ENCODE measurements around the gene PFDN1.

DNA sequence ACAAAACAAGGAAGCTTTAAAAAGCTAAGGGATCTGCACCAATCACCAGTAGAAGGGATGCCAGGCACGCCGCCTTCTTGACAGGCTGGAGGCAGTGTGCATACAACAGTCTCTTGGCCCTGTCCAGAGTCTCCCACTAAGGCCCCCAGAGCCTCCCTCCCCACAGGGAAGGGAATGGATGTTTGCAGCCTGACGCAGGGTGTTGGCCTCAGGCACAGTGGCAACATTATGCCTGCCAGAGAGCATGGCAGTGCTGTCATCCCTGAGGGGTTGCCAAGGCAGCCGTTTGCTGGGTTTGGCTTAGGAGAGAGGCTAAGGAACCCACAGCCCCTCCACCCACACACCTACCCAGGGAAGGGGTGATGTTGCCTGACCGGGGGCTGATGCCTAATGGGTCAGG is 38.7 kb upstream of the PFDN1 start:
- no peak for TF ChIP-seq CTCF (IDR thresholded peaks at IDR 0.05; ENCODE audit: insufficient read depth, low read length)
- TF ChIP-seq POLR2AphosphoS5 (IDR thresholded peaks at IDR 0.05; ENCODE audit: low read depth): no peak
- no peak for TF ChIP-seq SPI1 (IDR thresholded peaks at IDR 0.05; ENCODE audit: borderline replicate concordance, low read depth)
- no peak for TF ChIP-seq GABPA (IDR thresholded peaks at IDR 0.05; ENCODE audit: low read depth)

Measured in HL-60 (cell line).